Measurements from ENCODE around the gene LHFPL3. TPM values are rescaled to one million over a fixed set of nuclear protein-coding genes. Genes with fewer than 3 reads are reported as not detected.

The LHFPL3 gene
- total RNA-seq, 1 donor from 2014 or later: not detected

- no peak overlapping the region for H3K4me3 Mint-ChIP-seq (ENCODE audit: low read depth)
Observed at GRCh38 chr7:104883248-104883717, 554.9 kb downstream of the LHFPL3 start.

GRCh38 chr7:104883718-104884452 lies 555.5 kb downstream of the LHFPL3 start:
- peaks cover 52% of the 10 kb centered on the region for H3K36me3 Mint-ChIP-seq (ENCODE audit: insufficient read depth)
- peak overlapping the region; percentile 47 for H3K27ac Mint-ChIP-seq
- no peak overlapping the region for H3K4me3 Mint-ChIP-seq (ENCODE audit: low read depth)
- peaks cover 8% of the 10 kb centered on the region for H3K4me1 Mint-ChIP-seq (ENCODE audit: low read depth)
- DNase-seq (ENCODE audit: low spot score, unreplicated experiment): peak; percentile 58
- peak; percentile 84 for TF ChIP-seq CTCF (IDR thresholded peaks at IDR 0.05; ENCODE audit: unreplicated experiment)
- H3K9me3 Mint-ChIP-seq (ENCODE audit: low read depth): no peaks in the 10 kb centered on the region
- H3K27me3 Mint-ChIP-seq: no peaks in the 10 kb centered on the region

More at GRCh38 chr7:104883248-104883717, 554.9 kb downstream of the LHFPL3 start:
- H3K9me3 Mint-ChIP-seq (ENCODE audit: low read depth): no peaks in the 10 kb centered on the region
- peaks cover 8% of the 10 kb centered on the region for H3K4me1 Mint-ChIP-seq (ENCODE audit: low read depth)
- H3K27me3 Mint-ChIP-seq: no peaks in the 10 kb centered on the region
- peak overlapping the region; percentile 47 for H3K27ac Mint-ChIP-seq
- H3K36me3 Mint-ChIP-seq (ENCODE audit: insufficient read depth): peaks cover 54% of the 10 kb centered on the region
- TF ChIP-seq CTCF (IDR thresholded peaks at IDR 0.05; ENCODE audit: unreplicated experiment): no peak
- DNase-seq (ENCODE audit: low spot score, unreplicated experiment): no peak

- no peak for TF ChIP-seq CTCF (IDR thresholded peaks at IDR 0.05; ENCODE audit: unreplicated experiment)
- Mint-ChIP-seq H3K36me3 (ENCODE audit: insufficient read depth) (peaks cover 42% of the 10 kb centered on the region), H3K27ac (no peak overlapping the region), H3K4me3 (ENCODE audit: low read depth) (no peak overlapping the region), H3K9me3 (ENCODE audit: low read depth) (no peaks in the 10 kb centered on the region), H3K27me3 (no peaks in the 10 kb centered on the region), H3K4me1 (ENCODE audit: low read depth) (peaks cover 8% of the 10 kb centered on the region)
- no peak for DNase-seq (ENCODE audit: low spot score, unreplicated experiment)
Observed at GRCh38 chr7:104886651-104887050, 558.2 kb downstream of the LHFPL3 start.

GRCh38 chr7:104890216-104890615 lies 561.8 kb downstream of the LHFPL3 start:
- no peak for DNase-seq (ENCODE audit: low spot score, unreplicated experiment)
- H3K4me1 Mint-ChIP-seq (ENCODE audit: low read depth): peaks cover 4% of the 10 kb centered on the region

GRCh38 chr7:104891949-104892348 lies 563.5 kb downstream of the LHFPL3 start:
- no peak for TF ChIP-seq CTCF (IDR thresholded peaks at IDR 0.05; ENCODE audit: unreplicated experiment)
- peaks cover 23% of the 10 kb centered on the region for H3K36me3 Mint-ChIP-seq (ENCODE audit: insufficient read depth)
- no peak for DNase-seq (ENCODE audit: low spot score, unreplicated experiment)
- H3K9me3 Mint-ChIP-seq (ENCODE audit: low read depth): no peaks in the 10 kb centered on the region
- no peak overlapping the region for H3K4me3 Mint-ChIP-seq (ENCODE audit: low read depth)
- H3K27me3 Mint-ChIP-seq: no peaks in the 10 kb centered on the region
- H3K4me1 Mint-ChIP-seq (ENCODE audit: low read depth): peaks cover 7% of the 10 kb centered on the region
- H3K27ac Mint-ChIP-seq: no peak overlapping the region

More at GRCh38 chr7:104890216-104890615, 561.8 kb downstream of the LHFPL3 start:
- no peak overlapping the region for H3K4me3 Mint-ChIP-seq (ENCODE audit: low read depth)
- H3K27me3 Mint-ChIP-seq: no peaks in the 10 kb centered on the region
- peaks cover 30% of the 10 kb centered on the region for H3K36me3 Mint-ChIP-seq (ENCODE audit: insufficient read depth)
- H3K27ac Mint-ChIP-seq: no peak overlapping the region
- H3K9me3 Mint-ChIP-seq (ENCODE audit: low read depth): no peaks in the 10 kb centered on the region
- TF ChIP-seq CTCF (IDR thresholded peaks at IDR 0.05; ENCODE audit: unreplicated experiment): no peak
